Loucy (cell line): ENCODE results near the gene PDE8B.

ENCODE experiments used
- H2AFZ ChIP-seq: fragments of 200-600 bp; sonication (generic); 2 replicates; pipeline ENCODE4 v1.6.0; 2016; ENCODE audit warnings: antibody characterized with exemption, mild to moderate bottlenecking, low read length, moderate library complexity
- H3F3A ChIP-seq: fragments of 200-600 bp; 2 replicates; pipeline ENCODE4 v1.6.0; 2016; ENCODE audit warnings: antibody characterized with exemption, low read depth, mild to moderate bottlenecking
- H3K27me3 ChIP-seq: fragments of 200-600 bp; sonication (generic); 2 replicates; pipeline ENCODE4 v1.6.1; 2014; ENCODE audit warnings: low read length, mild to moderate bottlenecking; ENCODE audit not compliant: insufficient read depth, poor library complexity, severe bottlenecking
- H3K36me3 ChIP-seq: fragments of 200-600 bp; sonication (generic); 2 replicates; pipeline ENCODE4 v1.6.1; 2016; ENCODE audit warnings: low read length; ENCODE audit not compliant: insufficient read depth
- H3K4me1 ChIP-seq: fragments of 200-600 bp; sonication (generic); 2 replicates; pipeline ENCODE4 v1.5.1; 2014; ENCODE audit warnings: low read length, mild to moderate bottlenecking; ENCODE audit not compliant: insufficient read depth, poor library complexity, severe bottlenecking
- H3K4me2 ChIP-seq: fragments of 200-600 bp; sonication (generic); 2 replicates; pipeline ENCODE4 v1.6.0; 2014; ENCODE audit warnings: antibody characterized with exemption, low read length, low read depth, mild to moderate bottlenecking; ENCODE audit not compliant: poor library complexity, severe bottlenecking
- H3K4me3 ChIP-seq: fragments of 200-600 bp; sonication (generic); 2 replicates; pipeline ENCODE4 v1.5.1; 2014; ENCODE audit warnings: low read length, mild to moderate bottlenecking, mixed read lengths; ENCODE audit not compliant: poor library complexity, severe bottlenecking
- H3K79me2 ChIP-seq: fragments of 200-600 bp; sonication (generic); 2 replicates; pipeline ENCODE4 v1.6.1; 2014; ENCODE audit warnings: low read length; ENCODE audit not compliant: insufficient read depth
- H3K9ac ChIP-seq: fragments of 200-600 bp; sonication (generic); 2 replicates; pipeline ENCODE4 v1.6.0; 2014; ENCODE audit warnings: mild to moderate bottlenecking, low read depth, low read length, moderate library complexity; ENCODE audit not compliant: poor library complexity, severe bottlenecking
- H3K9me2 ChIP-seq: fragments of 200-600 bp; sonication (generic); replicated peaks from 2 replicates; pipeline ENCODE4 v1.6.1; 2016; ENCODE audit warnings: low read depth, low read length, mixed read lengths
- H3K9me3 ChIP-seq: fragments of 200-600 bp; sonication (generic); 2 replicates; pipeline ENCODE4 v1.6.1; 2014; ENCODE audit warnings: mild to moderate bottlenecking, antibody characterized with exemption, low read length, low read depth; ENCODE audit not compliant: insufficient read depth
- H4K20me1 ChIP-seq: fragments of 200-600 bp; sonication (generic); 2 replicates; pipeline ENCODE4 v1.6.0; 2014; ENCODE audit warnings: antibody characterized with exemption, low read length, mild to moderate bottlenecking; ENCODE audit not compliant: insufficient read depth, poor library complexity, severe bottlenecking
- EZH2phosphoT487 ChIP-seq: fragments of 200-600 bp; IDR thresholded peaks from 2 replicates; pipeline ENCODE4 v1.6.1; 2018; ENCODE audit warnings: antibody characterized with exemption, mild to moderate bottlenecking, moderate library complexity, borderline replicate concordance
- TF ChIP-seq, protein P1 (sequence below): fragments of 200-600 bp; sonication (generic); conservative IDR thresholded peaks from 2 replicates; pipeline ENCODE4 v1.5.1; 2014; ENCODE audit warnings: mild to moderate bottlenecking, antibody characterized with exemption, low read length

Gene PDE8B

DNA sequence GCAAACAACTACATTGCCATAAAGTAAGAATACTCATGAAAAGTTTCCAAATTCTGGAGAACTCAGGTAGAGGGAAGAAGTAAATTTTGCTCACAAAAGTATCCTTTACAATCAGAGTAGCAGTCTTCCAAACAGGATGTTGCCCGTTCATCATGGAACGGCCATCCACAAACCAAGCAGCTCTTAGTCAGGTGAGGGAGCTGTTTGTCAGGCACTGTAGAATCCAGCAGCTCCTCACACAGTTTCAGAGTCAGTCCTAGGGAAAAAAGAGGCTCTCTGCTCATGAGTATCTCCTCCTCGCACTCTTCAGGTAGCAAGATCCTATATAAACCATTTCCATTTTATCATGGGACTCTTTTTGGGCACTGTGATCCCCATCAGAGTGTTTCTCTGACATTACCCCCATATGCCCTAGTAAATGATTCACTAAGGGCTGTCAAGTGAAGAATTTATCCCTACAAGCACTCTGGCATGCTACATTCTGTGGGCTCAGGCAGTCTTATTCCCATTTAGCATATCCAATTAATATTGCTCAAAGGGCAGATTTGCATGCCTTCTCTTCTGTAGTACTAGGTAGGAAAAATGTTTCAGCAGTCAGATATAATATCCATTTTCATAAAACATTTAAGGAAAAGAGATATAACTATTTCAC is 183.7 kb downstream of the PDE8B start:
- H3K4me3 ChIP-seq: no peak overlapping the region
- H3F3A ChIP-seq: no peaks in the 10 kb centered on the region
- no peaks in the 10 kb centered on the region for H3K36me3 ChIP-seq
- H4K20me1 ChIP-seq: no peaks in the 10 kb centered on the region
- no peak for TF ChIP-seq EZH2phosphoT487
- TF ChIP-seq, protein P1, sequence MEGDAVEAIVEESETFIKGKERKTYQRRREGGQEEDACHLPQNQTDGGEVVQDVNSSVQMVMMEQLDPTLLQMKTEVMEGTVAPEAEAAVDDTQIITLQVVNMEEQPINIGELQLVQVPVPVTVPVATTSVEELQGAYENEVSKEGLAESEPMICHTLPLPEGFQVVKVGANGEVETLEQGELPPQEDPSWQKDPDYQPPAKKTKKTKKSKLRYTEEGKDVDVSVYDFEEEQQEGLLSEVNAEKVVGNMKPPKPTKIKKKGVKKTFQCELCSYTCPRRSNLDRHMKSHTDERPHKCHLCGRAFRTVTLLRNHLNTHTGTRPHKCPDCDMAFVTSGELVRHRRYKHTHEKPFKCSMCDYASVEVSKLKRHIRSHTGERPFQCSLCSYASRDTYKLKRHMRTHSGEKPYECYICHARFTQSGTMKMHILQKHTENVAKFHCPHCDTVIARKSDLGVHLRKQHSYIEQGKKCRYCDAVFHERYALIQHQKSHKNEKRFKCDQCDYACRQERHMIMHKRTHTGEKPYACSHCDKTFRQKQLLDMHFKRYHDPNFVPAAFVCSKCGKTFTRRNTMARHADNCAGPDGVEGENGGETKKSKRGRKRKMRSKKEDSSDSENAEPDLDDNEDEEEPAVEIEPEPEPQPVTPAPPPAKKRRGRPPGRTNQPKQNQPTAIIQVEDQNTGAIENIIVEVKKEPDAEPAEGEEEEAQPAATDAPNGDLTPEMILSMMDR: no peak
- H3K9ac ChIP-seq: no peak overlapping the region
- H3K27me3 ChIP-seq: no peaks in the 10 kb centered on the region
- no peaks in the 10 kb centered on the region for H3K79me2 ChIP-seq
- H3K9me2 ChIP-seq: no peaks in the 10 kb centered on the region
- no peaks in the 10 kb centered on the region for H3K9me3 ChIP-seq
- no peak overlapping the region for H3K4me2 ChIP-seq
- peaks cover 9% of the 10 kb centered on the region for H3K4me1 ChIP-seq
- H2AFZ ChIP-seq: no peak overlapping the region

DNA sequence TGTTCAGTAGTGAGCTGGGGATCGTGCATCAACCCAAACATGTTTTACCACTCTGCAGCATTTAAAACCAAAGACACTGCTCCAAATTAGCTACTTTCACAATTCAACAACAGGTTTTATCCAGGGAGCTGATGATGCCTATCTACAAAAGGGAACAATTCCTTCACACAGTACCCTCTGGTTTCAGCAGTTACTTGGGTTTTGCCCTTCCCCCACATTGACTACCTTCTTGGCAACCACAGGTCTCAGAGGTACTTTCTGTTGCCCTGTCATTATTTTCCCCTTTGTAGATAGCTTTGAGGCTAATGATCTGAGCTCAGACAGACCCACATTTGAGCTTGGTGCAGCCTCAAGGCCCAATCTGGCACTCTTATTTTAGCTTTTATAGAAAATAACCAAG is 185.5 kb downstream of the PDE8B start:
- no peak overlapping the region for H3K4me2 ChIP-seq
- H3K9ac ChIP-seq: no peak overlapping the region
- no peaks in the 10 kb centered on the region for H3F3A ChIP-seq
- no peak overlapping the region for H3K4me3 ChIP-seq
- H3K4me1 ChIP-seq: peaks cover 9% of the 10 kb centered on the region
- H3K9me3 ChIP-seq: no peaks in the 10 kb centered on the region
- TF ChIP-seq EZH2phosphoT487: no peak
- TF ChIP-seq, protein P1: no peak
- no peaks in the 10 kb centered on the region for H3K9me2 ChIP-seq
- H3K27me3 ChIP-seq: no peaks in the 10 kb centered on the region
- H3K79me2 ChIP-seq: no peaks in the 10 kb centered on the region
- no peak overlapping the region for H2AFZ ChIP-seq
- H4K20me1 ChIP-seq: no peaks in the 10 kb centered on the region
- H3K36me3 ChIP-seq: no peaks in the 10 kb centered on the region

DNA sequence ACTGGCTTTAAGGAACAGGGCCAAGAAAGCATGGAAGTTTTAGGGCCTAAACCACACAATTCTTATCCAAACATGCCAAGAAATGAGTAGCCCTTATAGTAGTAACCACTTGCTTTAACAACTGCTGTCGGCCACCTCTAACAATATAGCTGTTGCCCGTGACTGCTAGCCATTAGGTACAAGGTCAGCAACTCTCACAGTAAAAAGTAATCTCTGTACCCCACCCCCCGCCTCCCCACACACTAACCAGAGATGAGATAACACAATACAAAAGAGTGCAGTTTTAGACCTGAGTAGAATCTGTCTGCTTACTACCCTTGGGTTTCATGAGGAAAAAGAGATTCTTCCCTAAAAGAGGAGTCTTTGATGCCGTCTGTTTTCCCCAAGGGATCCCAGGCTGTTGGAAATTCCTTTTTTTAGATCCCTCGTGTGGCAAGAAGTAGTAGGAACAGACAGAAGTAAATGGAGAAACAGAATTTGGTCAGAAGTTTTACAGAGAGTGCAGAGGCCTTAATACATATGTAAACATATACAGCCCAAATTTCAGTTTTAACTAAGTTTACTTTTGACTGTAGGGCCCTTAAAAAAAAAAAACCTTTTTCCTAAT is 187.3 kb downstream of the PDE8B start:
- no peak overlapping the region for H3K4me2 ChIP-seq
- TF ChIP-seq, protein P1: no peak

More for the DNA sequence above, 187.3 kb downstream of the PDE8B start:
- no peaks in the 10 kb centered on the region for H3K9me3 ChIP-seq
- no peaks in the 10 kb centered on the region for H3K9me2 ChIP-seq
- peaks cover 9% of the 10 kb centered on the region for H3K4me1 ChIP-seq
- H3F3A ChIP-seq: no peaks in the 10 kb centered on the region
- H3K9ac ChIP-seq: no peak overlapping the region
- no peaks in the 10 kb centered on the region for H4K20me1 ChIP-seq
- no peak overlapping the region for H2AFZ ChIP-seq
- H3K4me3 ChIP-seq: no peak overlapping the region
- no peaks in the 10 kb centered on the region for H3K27me3 ChIP-seq
- H3K36me3 ChIP-seq: no peaks in the 10 kb centered on the region
- no peaks in the 10 kb centered on the region for H3K79me2 ChIP-seq
